IPS DF 19.7 (cell line): ENCODE results near the gene KAZALD1.

ENCODE experiments used
- DNase-seq: peaks from one replicate; pipeline ENCODE4 v3.0.0-alpha.2; 2013; ENCODE audit warnings: low read depth, low spot score

The KAZALD1 gene

GRCh38 chr10:101094121-101094879 lies 32.5 kb downstream of the KAZALD1 start:
- DNase-seq, result no peak

- no peak for DNase-seq
These were observed 33.2 kb downstream of the KAZALD1 start for GRCh38 chr10:101095004-101095403.

GRCh38 chr10:101095550-101096213 lies 33.9 kb downstream of the KAZALD1 start:
- peak; percentile 96 for DNase-seq

- DNase-seq, result no peak
These were observed 34.6 kb downstream of the KAZALD1 start for GRCh38 chr10:101096378-101096777.

- DNase-seq, result no peak
These were observed 36.1 kb downstream of the KAZALD1 start for GRCh38 chr10:101097881-101098280.

- DNase-seq, result no peak
These were observed 38.1 kb downstream of the KAZALD1 start for GRCh38 chr10:101099901-101100300.

- DNase-seq, result no peak
These were observed 39.6 kb downstream of the KAZALD1 start for GRCh38 chr10:101101372-101101881.

- no peak for DNase-seq
These were observed 41.6 kb downstream of the KAZALD1 start for GRCh38 chr10:101103430-101103829.

- DNase-seq, result no peak
These were observed 44.6 kb downstream of the KAZALD1 start for GRCh38 chr10:101106351-101106750.

GRCh38 chr10:101107771-101108170 lies 46.0 kb downstream of the KAZALD1 start:
- no peak for DNase-seq

- no peak for DNase-seq
These were observed 49.2 kb downstream of the KAZALD1 start for GRCh38 chr10:101110856-101111523.

- no peak for DNase-seq
These were observed 49.8 kb downstream of the KAZALD1 start for GRCh38 chr10:101111547-101111946.

GRCh38 chr10:101112799-101113594 lies 51.2 kb downstream of the KAZALD1 start:
- no peak for DNase-seq

- DNase-seq, result no peak
These were observed 52.2 kb downstream of the KAZALD1 start for GRCh38 chr10:101113890-101114403.

- DNase-seq, result no peak
These were observed 52.9 kb downstream of the KAZALD1 start for GRCh38 chr10:101114646-101115045.
